ENCODE data around the gene FRMD7. TPM values are rescaled to one million over a fixed set of nuclear protein-coding genes. Genes with fewer than 3 reads are reported as not detected.
"Not testable (repeated sequence)": the region's sequence is repeated elsewhere in the genome, so short reads cannot be mapped to it uniquely, and the experiment has no call there.

The FRMD7 gene
- total RNA-seq, 1 experiment from 2014 or later, result not detected

DNA sequence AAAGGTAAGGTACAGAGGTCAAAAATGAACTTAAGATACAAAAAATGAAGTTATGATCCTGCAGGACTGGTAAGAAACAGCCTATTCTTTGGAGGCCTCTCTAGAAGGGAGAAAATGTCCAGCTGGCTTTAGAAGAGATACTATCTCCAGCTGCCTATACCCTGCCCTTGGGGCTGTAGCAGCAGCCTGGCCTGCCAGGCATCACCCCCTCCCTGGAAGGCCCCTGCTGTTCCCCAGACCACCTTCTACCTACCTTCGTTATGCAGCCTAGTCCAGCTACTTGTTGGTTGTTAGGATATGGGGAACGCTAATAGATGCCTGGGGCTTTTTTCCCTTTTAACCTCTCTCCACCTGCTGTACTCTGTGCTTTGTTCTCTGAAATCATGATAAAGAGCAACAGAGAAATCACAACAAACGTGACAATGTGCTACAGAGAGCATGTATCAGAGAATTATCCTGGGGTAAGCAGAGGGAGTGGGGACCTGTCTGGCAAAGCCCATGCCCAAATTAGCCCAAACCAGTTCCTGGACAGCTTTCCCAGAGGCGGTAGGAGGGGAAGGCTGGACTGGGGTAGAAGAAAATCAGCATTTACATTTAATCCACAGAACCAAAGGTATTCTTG lies 34.5 kb downstream of the FRMD7 start:
- DNase-seq (ENCODE audit: low read depth), result no peak

DNA sequence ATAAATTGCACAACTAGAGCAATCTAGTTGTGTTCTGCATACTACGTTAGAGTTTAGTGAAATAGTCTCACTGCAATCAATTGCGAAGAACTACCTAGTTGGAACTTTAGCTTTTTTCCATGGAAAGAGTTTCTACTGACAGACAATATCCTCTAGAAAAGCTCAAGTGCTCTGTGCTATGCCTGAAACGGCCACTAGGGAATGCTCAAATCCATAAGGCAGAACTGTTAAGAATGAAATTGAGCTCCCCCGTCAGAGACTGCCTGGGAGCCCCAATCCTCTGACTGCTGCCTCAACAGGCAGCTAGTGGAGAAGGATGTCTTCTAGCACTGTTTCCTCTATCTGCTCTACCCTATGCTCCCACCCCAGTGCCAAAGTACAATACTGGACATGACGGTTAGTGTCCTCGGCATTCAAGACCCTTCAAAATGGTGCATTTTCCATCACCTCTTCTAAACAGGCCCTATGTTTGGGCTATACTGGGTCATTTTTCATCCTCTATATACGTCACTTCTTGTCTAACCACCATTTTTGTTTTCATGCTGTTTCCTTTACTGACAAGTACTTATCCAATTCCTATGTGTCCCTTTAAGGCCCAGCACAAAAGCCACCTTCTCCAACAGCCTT lies 35.3 kb downstream of the FRMD7 start:
- peak; percentile 42 for DNase-seq (ENCODE audit: low read depth)

DNA sequence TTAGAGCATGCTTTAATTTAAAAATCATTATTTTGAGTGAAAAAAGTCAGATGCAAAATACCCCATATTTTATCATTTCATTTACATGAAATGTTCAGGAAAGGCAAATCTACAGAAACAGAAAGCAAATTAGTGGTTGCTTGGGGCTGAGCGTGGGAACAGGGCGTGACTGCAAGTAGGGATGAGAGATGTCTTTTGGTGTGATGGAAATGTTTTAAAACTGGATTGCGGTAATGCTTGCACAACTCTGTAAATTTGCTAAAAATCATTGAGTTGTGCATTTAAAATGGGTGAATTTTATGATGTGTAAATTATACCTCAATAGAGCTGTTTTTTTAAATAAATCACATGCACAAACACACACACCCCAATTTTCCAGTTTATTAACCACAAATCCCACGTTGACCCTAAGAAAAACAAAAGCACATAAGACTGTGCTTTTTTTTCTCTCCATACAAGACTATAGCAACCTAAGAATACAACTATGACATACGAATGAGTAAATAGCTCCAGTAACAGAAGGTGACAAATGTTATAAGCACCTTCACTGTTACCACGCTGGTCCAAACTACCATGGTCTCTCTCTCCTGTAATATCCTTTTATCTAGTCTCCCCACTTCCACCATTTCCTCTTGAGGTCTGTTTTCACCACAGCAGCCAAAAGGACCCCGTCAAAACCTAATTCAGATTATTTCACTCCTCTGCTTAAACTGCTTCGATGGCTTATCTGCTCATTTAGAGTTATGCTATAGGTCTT lies 37.2 kb downstream of the FRMD7 start:
- DNase-seq (ENCODE audit: low read depth), result no peak

- no peak for DNase-seq (ENCODE audit: low read depth)
Observed at GRCh38 chrX:132088864-132089263, 39.0 kb downstream of the FRMD7 start.

DNA sequence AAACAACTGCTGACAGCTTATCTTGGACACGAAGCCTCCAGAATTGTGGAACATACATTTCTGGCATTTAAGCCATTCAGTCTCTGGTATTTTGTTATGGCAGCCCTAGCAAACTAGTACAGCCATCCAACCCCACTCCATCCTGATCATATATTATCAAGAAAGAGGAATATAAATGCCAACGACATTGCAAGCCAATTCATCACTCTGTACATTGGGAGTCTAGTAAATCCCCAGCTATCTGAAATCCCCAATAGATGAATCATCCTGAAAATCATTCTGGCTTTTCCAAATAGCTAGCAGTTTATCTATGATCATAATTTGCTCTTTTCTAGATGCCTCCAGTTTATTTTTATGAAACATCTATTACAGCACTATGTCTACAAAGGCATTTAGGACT lies 41.1 kb downstream of the FRMD7 start:
- peak; percentile 56 for DNase-seq (ENCODE audit: low read depth)

DNA sequence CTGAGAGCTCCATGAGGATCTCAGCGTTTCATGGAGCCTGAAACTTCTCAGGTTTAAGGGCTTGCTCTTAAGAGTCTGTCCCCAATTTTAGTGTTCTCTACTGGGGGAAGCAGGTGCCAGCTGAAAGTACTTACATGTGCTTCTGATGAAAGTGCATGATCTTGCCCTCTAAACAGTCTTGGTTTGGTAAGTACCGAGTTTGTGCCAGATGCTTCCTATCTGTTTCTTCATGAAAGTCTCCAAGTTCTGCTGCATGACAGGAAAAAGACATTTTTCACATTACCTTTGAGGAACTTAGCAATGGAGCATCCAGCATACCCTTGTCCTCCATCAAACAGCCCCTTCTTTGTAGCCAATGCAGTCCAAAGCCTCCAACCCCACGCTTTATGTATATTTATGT lies 42.0 kb downstream of the FRMD7 start:
- DNase-seq (ENCODE audit: low read depth), result no peak

- no peak for DNase-seq (ENCODE audit: low read depth)
Observed at GRCh38 chrX:132077912-132078311, 49.9 kb downstream of the FRMD7 start.

- DNase-seq (ENCODE audit: low read depth), result no peak
Observed at GRCh38 chrX:132077414-132077813, 50.4 kb downstream of the FRMD7 start.

DNA sequence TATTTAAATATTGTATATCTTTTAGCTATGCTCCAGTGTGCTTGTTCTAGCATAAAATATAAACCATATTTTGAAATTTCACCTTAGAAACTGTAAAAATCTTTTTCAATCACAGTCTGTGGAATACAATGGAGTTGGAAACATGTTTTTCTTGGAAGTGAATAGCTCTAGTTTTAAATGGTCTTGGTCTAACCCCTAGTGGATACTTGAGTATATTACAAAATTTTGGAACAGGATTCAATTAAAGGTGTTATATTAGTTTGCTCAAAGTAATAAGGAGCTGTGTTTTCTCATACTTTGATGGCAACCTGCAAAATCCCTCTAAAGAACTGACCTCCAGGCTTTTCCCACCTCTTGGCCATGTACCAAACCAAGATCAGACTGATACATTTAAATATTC lies 56.6 kb downstream of the FRMD7 start:
- no peak for DNase-seq (ENCODE audit: low read depth)

DNA sequence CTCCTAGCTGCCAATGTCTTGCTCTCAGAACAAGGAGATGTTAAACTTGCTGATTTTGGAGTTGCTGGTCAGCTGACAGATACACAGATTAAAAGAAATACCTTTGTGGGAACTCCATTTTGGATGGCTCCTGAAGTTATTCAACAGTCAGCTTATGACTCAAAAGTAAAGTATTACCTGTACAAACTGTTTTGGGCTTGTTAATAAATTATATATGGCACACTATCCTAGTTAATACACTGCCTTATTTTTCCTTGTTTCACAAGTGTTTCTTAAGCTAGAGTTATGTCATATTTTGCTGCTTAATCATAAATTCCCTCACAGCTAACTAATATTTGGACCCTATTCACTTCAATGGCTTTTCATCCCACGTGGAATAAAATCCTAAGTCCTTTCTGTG lies 59.4 kb downstream of the FRMD7 start:
- no peak for DNase-seq (ENCODE audit: low read depth)

DNA sequence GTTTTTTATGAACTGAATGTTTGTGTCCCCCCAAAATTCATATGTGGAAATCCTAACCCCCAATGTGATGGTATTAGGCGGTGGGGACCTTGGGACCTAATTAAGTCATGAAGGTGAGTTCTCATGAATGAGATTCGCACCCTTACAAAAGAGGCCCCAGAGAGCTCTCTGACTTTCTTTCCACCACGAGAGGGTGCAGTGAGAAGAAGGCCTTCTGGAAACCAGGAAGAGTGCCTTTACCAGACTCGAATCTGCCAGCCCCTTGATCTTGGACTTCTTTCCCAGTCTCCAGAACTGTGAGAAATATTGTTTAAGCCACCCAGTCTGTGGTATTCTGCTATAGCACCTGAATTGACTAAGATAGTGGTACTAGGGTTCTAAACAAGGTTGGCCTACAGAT lies 64.0 kb downstream of the FRMD7 start:
- DNase-seq (ENCODE audit: low read depth), result no peak

DNA sequence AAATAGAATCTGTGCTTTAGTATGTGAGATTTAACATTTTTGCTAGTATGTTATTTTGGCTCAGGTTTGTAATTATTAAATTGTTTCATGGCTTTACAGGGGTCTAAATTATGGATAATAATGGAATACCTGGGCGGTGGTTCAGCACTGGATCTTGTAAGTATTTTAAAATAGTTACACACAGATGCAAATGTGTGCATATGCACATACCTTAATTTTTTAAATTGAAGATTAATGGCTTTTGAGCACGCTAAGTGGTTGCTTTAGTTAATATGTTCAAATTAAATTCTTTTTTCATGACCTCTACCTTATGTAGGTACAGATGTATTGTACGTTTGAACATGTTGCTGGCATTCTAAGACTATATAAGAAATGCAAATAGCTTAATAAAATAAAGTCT lies 64.5 kb downstream of the FRMD7 start:
- DNase-seq (ENCODE audit: low read depth), result no peak

DNA sequence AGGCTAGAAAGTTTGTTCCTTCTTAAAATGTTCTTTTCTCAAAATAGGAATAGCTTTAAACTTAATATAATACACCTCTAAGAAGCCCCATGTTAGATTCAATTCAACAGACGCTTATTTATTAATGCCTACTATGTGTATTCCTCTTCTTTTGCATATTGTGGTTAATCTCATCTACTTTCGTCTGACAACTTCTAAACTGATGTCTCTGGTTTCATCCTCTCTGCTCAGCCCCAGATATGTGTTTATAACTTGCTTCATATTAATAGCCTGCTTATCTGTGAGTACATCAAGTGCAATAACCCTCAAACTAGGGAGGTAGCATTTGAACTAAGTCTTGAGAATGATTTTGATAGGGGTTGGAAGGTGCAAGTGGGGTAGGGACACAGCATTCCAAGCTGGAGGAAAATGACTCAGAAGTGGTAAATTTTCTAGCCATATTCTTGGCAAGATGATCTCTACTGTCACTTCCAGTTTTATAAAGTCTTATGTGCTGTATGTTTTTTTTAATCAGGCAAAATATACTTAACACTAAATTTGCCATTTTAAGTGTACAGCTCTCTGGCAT lies 67.8 kb downstream of the FRMD7 start:
- DNase-seq (ENCODE audit: low read depth), result peak; percentile 15

DNA sequence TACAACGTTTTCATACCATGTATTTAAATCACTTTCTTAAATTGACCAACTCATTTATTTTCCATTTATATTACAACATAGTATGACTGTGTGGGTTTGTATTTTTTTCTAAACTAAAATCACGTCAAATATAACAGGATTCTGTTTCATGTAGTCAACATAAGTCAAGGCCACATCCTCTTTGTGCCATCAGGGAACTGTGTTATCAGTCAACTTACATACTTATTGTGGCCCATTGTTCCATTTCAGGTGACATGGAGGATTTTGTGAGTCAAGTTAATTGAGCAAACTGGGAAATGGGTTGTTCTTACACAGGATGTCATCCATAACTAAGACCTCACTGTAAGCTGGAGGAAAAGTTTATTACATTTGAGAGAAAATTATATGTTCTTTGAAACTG lies 68.8 kb downstream of the FRMD7 start:
- DNase-seq (ENCODE audit: low read depth), result no peak

DNA sequence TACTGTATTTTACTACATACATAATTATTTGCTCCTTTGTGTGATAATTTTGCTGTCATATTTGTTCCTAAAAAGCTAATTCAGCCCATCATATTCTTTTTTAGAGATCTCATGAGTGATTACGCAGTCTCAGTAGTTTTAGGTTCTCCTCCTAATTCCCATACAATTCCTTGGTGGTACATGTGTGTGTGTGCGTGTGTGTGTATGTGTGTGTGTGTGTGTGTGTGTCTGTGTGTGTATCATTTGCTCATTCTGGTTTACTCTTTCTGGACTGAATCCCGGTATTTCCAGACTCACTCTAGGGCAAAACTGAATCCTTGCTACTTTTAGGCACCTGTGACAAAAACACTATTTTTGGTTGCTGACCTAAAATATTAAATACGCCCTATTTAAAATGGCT lies 69.8 kb downstream of the FRMD7 start:
- no peak for DNase-seq (ENCODE audit: low read depth)

DNA sequence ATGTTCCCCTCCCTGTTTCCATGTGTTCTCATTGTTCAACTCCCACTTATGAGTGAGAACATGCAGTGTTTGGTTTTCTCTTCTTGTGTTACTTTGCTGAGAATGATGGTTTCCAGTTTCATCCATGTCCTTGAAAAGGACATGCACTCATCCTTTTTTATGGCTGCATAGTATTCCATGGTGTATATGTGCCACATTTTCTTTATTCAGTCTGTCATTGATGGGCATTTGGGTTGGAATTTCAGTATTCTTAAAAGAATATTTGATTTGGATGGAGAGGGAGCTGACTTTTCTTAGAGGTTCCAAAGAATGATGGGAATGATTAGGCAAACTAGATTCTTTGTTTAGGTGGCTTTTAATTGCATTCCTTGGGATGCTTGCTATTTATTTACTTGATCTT lies 76.0 kb downstream of the FRMD7 start:
- not testable (repeated sequence) for DNase-seq (ENCODE audit: low read depth)

DNA sequence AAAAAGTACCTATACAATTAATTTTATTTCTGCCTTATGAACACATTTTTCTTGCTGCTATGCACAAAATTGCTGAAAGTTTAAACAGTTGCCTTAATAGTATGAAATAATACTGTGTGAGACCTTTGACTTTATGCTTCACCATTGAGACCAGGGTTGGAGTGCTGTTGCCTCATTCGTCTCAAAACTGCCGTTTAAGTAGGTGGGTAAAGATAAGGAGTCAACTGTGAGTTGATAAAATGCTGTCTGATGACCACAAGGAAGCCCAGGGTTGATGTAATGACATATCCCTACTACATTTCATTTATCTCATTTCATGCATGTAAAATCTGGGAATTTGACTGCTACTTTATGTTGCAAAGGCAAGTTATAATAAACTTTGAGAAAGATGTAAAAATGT lies 81.3 kb downstream of the FRMD7 start:
- no peak for DNase-seq (ENCODE audit: low read depth)

- no peak for DNase-seq (ENCODE audit: low read depth)
Observed at GRCh38 chrX:132045456-132045855, 82.4 kb downstream of the FRMD7 start.

GRCh38 chrX:132044953-132045352 lies 82.9 kb downstream of the FRMD7 start:
- DNase-seq (ENCODE audit: low read depth), result peak; percentile 55

DNA sequence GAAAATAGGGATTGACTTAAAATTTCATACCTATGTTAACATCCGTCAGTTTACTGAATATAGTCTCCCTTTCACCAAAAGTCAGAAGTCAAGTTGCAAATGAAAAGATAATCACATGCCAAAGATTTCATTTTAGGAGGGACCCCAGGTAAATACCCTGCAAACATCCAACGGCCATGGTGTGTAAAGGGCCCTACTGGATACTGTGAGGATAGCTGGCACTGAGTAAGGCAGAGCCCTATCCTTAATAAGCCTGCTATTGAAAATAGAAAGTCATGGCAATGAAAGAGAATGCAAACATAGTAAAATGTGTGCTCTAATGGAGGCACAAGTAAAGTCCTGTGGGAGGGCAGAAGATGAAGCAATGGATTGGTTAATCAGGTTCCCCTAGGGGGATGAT lies 83.8 kb downstream of the FRMD7 start:
- DNase-seq (ENCODE audit: low read depth), result no peak

GRCh38 chrX:132041015-132041414 lies 86.8 kb downstream of the FRMD7 start:
- DNase-seq (ENCODE audit: low read depth), result peak; percentile 76

- no peak for DNase-seq (ENCODE audit: low read depth)
Observed at GRCh38 chrX:132040066-132040465, 87.8 kb downstream of the FRMD7 start.
